OCI-LY3 (cell line): Measurements from ENCODE around the gene DOCK2.

ENCODE experiments used
- H2AFZ ChIP-seq: fragments of 200-600, 300-600 bp; shearing (Covaris generic); 2 replicates; pipeline ENCODE4 v1.6.0; 2014; ENCODE audit warnings: antibody characterized with exemption, low read depth, low read length
- H3K27ac ChIP-seq: fragments of 200-600, 300-600 bp; sonication (generic); 2 replicates; pipeline ENCODE4 v1.5.1; 2014; ENCODE audit warnings: mild to moderate bottlenecking, low read length, moderate library complexity, mixed read lengths
- H3K27me3 ChIP-seq: fragments of 200-600, 300-600 bp; sonication (generic); 2 replicates; pipeline ENCODE4 v1.6.1; 2014; ENCODE audit warnings: low read depth, low read length, mixed read lengths
- H3K36me3 ChIP-seq: fragments of 200-600, 300-600 bp; sonication (generic); replicated peaks from 2 replicates; pipeline ENCODE3; 2014; ENCODE audit warnings: low read depth, low read length, mixed read lengths
- H3K4me1 ChIP-seq: fragments of 300-600, 200-600 bp; sonication (generic); 2 replicates; pipeline ENCODE4 v1.6.1; 2014; ENCODE audit warnings: low read length, mixed read lengths
- H3K4me2 ChIP-seq: fragments of 200-600, 300-600 bp; sonication (generic); 2 replicates; pipeline ENCODE4 v1.6.1; 2014; ENCODE audit warnings: low read length, mixed read lengths
- H3K4me3 ChIP-seq: fragments of 300-600, 200-600 bp; sonication (generic); 2 replicates; pipeline ENCODE4 v1.5.1; 2014; ENCODE audit warnings: antibody characterized with exemption, mild to moderate bottlenecking, low read length, moderate library complexity
- H3K79me2 ChIP-seq: fragments of 300-600, 200-600 bp; shearing (Covaris generic); 2 replicates; pipeline ENCODE4 v1.6.1; 2014; ENCODE audit warnings: mild to moderate bottlenecking, low read length, mixed read lengths
- H3K9ac ChIP-seq: fragments of 300-600, 200-600 bp; shearing (Covaris generic); 2 replicates; pipeline ENCODE4 v1.6.0; 2014; ENCODE audit warnings: mild to moderate bottlenecking, low read length, moderate library complexity
- H3K9me3 ChIP-seq: fragments of 200-600, 300-600 bp; shearing (Covaris generic); 2 replicates; pipeline ENCODE4 v1.6.1; 2014; ENCODE audit warnings: low read length, mixed read lengths; ENCODE audit not compliant: insufficient read depth
- H4K20me1 ChIP-seq: fragments of 200-600, 300-600 bp; sonication (generic); 2 replicates; pipeline ENCODE4 v1.6.1; 2016; ENCODE audit warnings: low read length, mixed read lengths; ENCODE audit not compliant: insufficient read depth
- CTCF ChIP-seq: fragments of 200-600, 300-600 bp; sonication (generic); IDR thresholded peaks from 2 replicates; pipeline ENCODE4 v1.5.1; 2014; ENCODE audit warnings: antibody characterized with exemption, low read length, low read depth
- EZH2phosphoT487 ChIP-seq: fragments of 200-600 bp; shearing (Covaris generic); IDR thresholded peaks from 2 replicates; pipeline ENCODE4 v1.6.1; 2018; ENCODE audit warnings: antibody characterized with exemption, mixed run types, low read depth

The DOCK2 gene

GRCh38 chr5:169637085-169637548 is at the start of gene DOCK2:
Gene DOCK2 (plus strand): TSS chr5:169637275. CDS start chr5:169637327, 52 bp downstream.
- peaks cover 50% of the 10 kb centered on the region for H3K79me2 ChIP-seq
- H3K27ac ChIP-seq: peak within 1 kb of the TSS; percentile 89
- peak within 1 kb of the TSS; percentile 99 for H3K4me2 ChIP-seq
- peak within 1 kb of the TSS; percentile 97 for H3K9ac ChIP-seq
- H3K36me3 ChIP-seq: peaks cover 28% of the 10 kb centered on the region
- peaks cover 16% of the 10 kb centered on the region for H3K4me1 ChIP-seq
- H3K4me3 ChIP-seq: peak within 1 kb of the TSS; percentile 86
- H4K20me1 ChIP-seq: peaks cover 41% of the 10 kb centered on the region
- peaks cover 8% of the 10 kb centered on the region; the same call in 1 of the 2 replicates for H3K9me3 ChIP-seq
- H2AFZ ChIP-seq: peak within 1 kb of the TSS; percentile 89
- no peaks in the 10 kb centered on the region for H3K27me3 ChIP-seq
- no peak for TF ChIP-seq EZH2phosphoT487
- no peak for TF ChIP-seq CTCF

GRCh38 chr5:169590602-169591001 is 46.5 kb upstream of the DOCK2 start:
- Histone ChIP-seq H3K4me3 (no peak overlapping the region), H3K36me3 (peaks cover 55% of the 10 kb centered on the region), H3K27ac (no peak overlapping the region), H3K9me3 (no peaks in the 10 kb centered on the region), H3K4me1 (no peaks in the 10 kb centered on the region), H3K4me2 (no peak overlapping the region), H2AFZ (no peak overlapping the region), H3K79me2 (peaks cover 21% of the 10 kb centered on the region), H3K27me3 (no peaks in the 10 kb centered on the region), H3K9ac (no peak overlapping the region), H4K20me1 (no peaks in the 10 kb centered on the region)
- TF ChIP-seq CTCF: no peak
- TF ChIP-seq EZH2phosphoT487: no peak

GRCh38 chr5:169591636-169592035 is 45.4 kb upstream of the DOCK2 start:
- H3K4me1 ChIP-seq: no peaks in the 10 kb centered on the region
- no peak overlapping the region for H3K4me3 ChIP-seq
- H3K9me3 ChIP-seq: no peaks in the 10 kb centered on the region
- peaks cover 65% of the 10 kb centered on the region for H3K36me3 ChIP-seq
- peaks cover 11% of the 10 kb centered on the region; the same call in 1 of the 2 replicates for H3K79me2 ChIP-seq
- H4K20me1 ChIP-seq: no peaks in the 10 kb centered on the region
- H3K27ac ChIP-seq: no peak overlapping the region
- no peak overlapping the region for H3K4me2 ChIP-seq
- TF ChIP-seq CTCF (no peak), EZH2phosphoT487 (no peak)
- no peak overlapping the region for H3K9ac ChIP-seq
- no peak overlapping the region for H2AFZ ChIP-seq
- no peaks in the 10 kb centered on the region for H3K27me3 ChIP-seq

- Histone ChIP-seq H3K9me3 (no peaks in the 10 kb centered on the region), H3K36me3 (peaks cover 78% of the 10 kb centered on the region), H3K4me2 (no peak overlapping the region)
Observed at GRCh38 chr5:169592937-169593650, 44.0 kb upstream of the DOCK2 start.

More at GRCh38 chr5:169592937-169593650, 44.0 kb upstream of the DOCK2 start:
- Histone ChIP-seq H2AFZ (no peak overlapping the region), H4K20me1 (no peaks in the 10 kb centered on the region), H3K9ac (no peak overlapping the region), H3K4me3 (no peak overlapping the region), H3K27ac (no peak overlapping the region), H3K79me2 (no peaks in the 10 kb centered on the region; the same call in 1 of the 2 replicates), H3K4me1 (no peaks in the 10 kb centered on the region), H3K27me3 (no peaks in the 10 kb centered on the region)
- TF ChIP-seq EZH2phosphoT487 (no peak), CTCF (no peak)
